CD4-positive, alpha-beta T cell (primary cell): ENCODE measurements around the gene PPP4R3A. TPM values are rescaled to one million over a fixed set of nuclear protein-coding genes. Genes with fewer than 3 reads are reported as not detected.

Source experiments
- ATAC-seq: fragments of 200-7000 bp; cut with Tn5 transposase; one replicate; pipeline ENCODE4 v1.10.0; 2022; ENCODE audit warnings: mild to moderate bottlenecking; ENCODE audit not compliant: poor library complexity
- CTCF ChIA-PET: fragments of 350-600 bp; sonication (Branson Sonifier 250); formaldehyde crosslinking; loops from one replicate; lab custom pipeline; 2021; ENCODE audit warnings: antibody characterized with exemption, inconsistent platforms; lab: Charles Lee
- POLR2A ChIA-PET: fragments of 350-600 bp; sonication (Branson Sonifier 250); formaldehyde crosslinking; loops from one replicate; lab custom pipeline; 2021; ENCODE audit warnings: antibody characterized with exemption, inconsistent platforms; lab: Charles Lee
- DNase-seq, 14 experiments: peaks; one replicate each; pipeline ENCODE4 v3.0.0-alpha.2; 2013 to 2020; ENCODE audit warnings: mixed read lengths in 2 of 14
- H3K27ac ChIP-seq, 2 donors: one replicate each; pipeline versions ENCODE4 v1.5.1 to v1.7.0; 2013; ENCODE audit warnings: low read length in 2 of 2, low read depth in 1 of 2, mild to moderate bottlenecking in 1 of 2
- H3K27me3 ChIP-seq, 2 experiments: 1 replicate in 1 of 2; 2 replicates in 1 of 2; pipeline versions ENCODE4 v1.6.1 to v1.7.0; 2013; ENCODE audit warnings: low read length in 2 of 2, control low read depth in 1 of 2, mild to moderate bottlenecking in 1 of 2, moderate library complexity in 1 of 2; ENCODE audit not compliant: insufficient read depth in 2 of 2, control insufficient read depth in 1 of 2
- H3K36me3 ChIP-seq: one replicate; pipeline ENCODE4 v1.6.1; 2013; ENCODE audit warnings: low read length, control low read depth; ENCODE audit not compliant: insufficient read depth
- H3K4me1 ChIP-seq: one replicate; pipeline ENCODE4 v1.6.1; 2013; ENCODE audit warnings: low read length, control low read depth; ENCODE audit not compliant: insufficient read depth
- H3K4me3 ChIP-seq: one replicate; pipeline ENCODE4 v1.5.1; 2013; ENCODE audit warnings: mild to moderate bottlenecking, low read length, moderate library complexity
- H3K9me3 ChIP-seq, 2 experiments: 1 replicate in 1 of 2; 2 replicates in 1 of 2; pipeline versions ENCODE4 v1.6.1 to v1.7.0; 2013; ENCODE audit warnings: low read length in 2 of 2, mild to moderate bottlenecking in 2 of 2, control low read depth in 1 of 2, moderate library complexity in 1 of 2; ENCODE audit not compliant: control insufficient read depth in 1 of 2, insufficient read depth in 1 of 2
- H3K27ac Mint-ChIP-seq: one replicate; pipeline ENCODE4 v1.8.0; 2020; ENCODE audit warnings: mixed read lengths
- H3K27me3 Mint-ChIP-seq: one replicate; pipeline ENCODE4 v1.8.0; 2021; ENCODE audit warnings: mixed read lengths
- H3K36me3 Mint-ChIP-seq: one replicate; pipeline ENCODE4 v1.8.0; 2021; ENCODE audit warnings: low read depth, mixed read lengths
- H3K4me1 Mint-ChIP-seq: one replicate; pipeline ENCODE4 v1.8.0; 2021; ENCODE audit warnings: low read depth, mixed read lengths
- H3K4me3 Mint-ChIP-seq: one replicate; pipeline ENCODE4 v1.8.0; 2020; ENCODE audit warnings: mild to moderate bottlenecking, mixed read lengths
- H3K9me3 Mint-ChIP-seq: one replicate; pipeline ENCODE4 v1.8.0; 2020; ENCODE audit warnings: mixed read lengths
- CTCF ChIP-seq: fragments of 200-600 bp; IDR thresholded peaks from one replicate; pipeline ENCODE4 v1.8.0; 2022; ENCODE audit warnings: antibody characterized with exemption, mild to moderate bottlenecking
- intact Hi-C, 2 experiments: fragments of 100-400 bp; cut with DNase I in 1 of 2; cut with micrococcal nuclease in 1 of 2; formaldehyde crosslinking; loops; one replicate each; pipeline versions ENCODE4 v1.15.1 to v1.9.0; 2023 to 2025; cut with DNase I, micrococcal nuclease
- total RNA-seq, 174 experiments: library from RNA in 2 of 174; stranded (reverse) in 2 of 174; gene quantifications; one replicate each; pipeline ENCODE4 v1.2.3 and lab custom pipeline; 2021 to 2026

Gene PPP4R3A
- total RNA-seq, 2 experiments from 2014 or later, result 189 to 205 TPM

GRCh38 chr14:91417983-91418386, 92.1 kb downstream of the PPP4R3A start:
- H3K27ac Mint-ChIP-seq, result peak overlapping the region; percentile 86
- Histone ChIP-seq H3K4me3 (peak overlapping the region; percentile 56), H3K9me3 (no peaks in the 10 kb centered on the region), H3K27ac (peak overlapping the region; percentile 52 to 78), H3K27me3 (no peaks in the 10 kb centered on the region), H3K36me3 (peaks cover 22% of the 10 kb centered on the region), H3K4me1 (peaks cover 40% of the 10 kb centered on the region)
- peak overlapping the region; percentile 86 for H3K4me3 Mint-ChIP-seq
- TF ChIP-seq CTCF, result no peak
- ATAC-seq, result peak; percentile 33
- ChIA-PET CTCF (interaction anchor here (0.8 to 6.4 kb wide), 18 partner anchors 9 to 108 kb away, joined by 3 to 62 read pairs (median 4); no protein-coding TSS in a partner anchor), POLR2A (interaction anchor here (0.5 to 12.0 kb wide), 27 partner anchors 9 to 623 kb away, joined by 3 to 294 read pairs (median 6); partner anchors contain the start of gene RPS6KA5)
- peaks cover 37% of the 10 kb centered on the region for H3K36me3 Mint-ChIP-seq
- no peaks in the 10 kb centered on the region for H3K9me3 Mint-ChIP-seq
- no peaks in the 10 kb centered on the region for H3K27me3 Mint-ChIP-seq
- peaks cover 51% of the 10 kb centered on the region for H3K4me1 Mint-ChIP-seq
- intact Hi-C loops, result loop anchor here (1.0 to 5.0 kb wide), 6 partner anchors 63 to 454 kb away; partner anchors contain the start of gene GPR68 (in 1 of the 2)
- DNase-seq, result peak; percentile 41 to 93 (median 62)

GRCh38 chr14:91417120-91417982, 92.8 kb downstream of the PPP4R3A start, which contains the start of gene CCDC88C:
TSS of gene CCDC88C (minus strand) at chr14:91417820. CDS start at chr14:91417690, 130 bp downstream.
- Histone ChIP-seq H3K9me3 (no peaks in the 10 kb centered on the region), H3K4me3 (peak within 1 kb of the TSS; percentile 91), H3K27ac (peak within 1 kb of the TSS; percentile 80 to 96), H3K27me3 (no peaks in the 10 kb centered on the region), H3K4me1 (peaks cover 47% of the 10 kb centered on the region), H3K36me3 (peaks cover 22% of the 10 kb centered on the region)
- peak; percentile 36 for ATAC-seq
- ChIA-PET CTCF (interaction anchor here (0.9 to 6.4 kb wide), 15 partner anchors 8 to 107 kb away, joined by 3 to 62 read pairs (median 4); no protein-coding TSS in a partner anchor), POLR2A (interaction anchor here (1.0 to 12.0 kb wide), 21 partner anchors 9 to 623 kb away, joined by 3 to 294 read pairs (median 7); partner anchors contain the start of gene RPS6KA5)
- Mint-ChIP-seq H3K9me3 (no peaks in the 10 kb centered on the region), H3K4me3 (peak within 1 kb of the TSS; percentile 99), H3K36me3 (peaks cover 42% of the 10 kb centered on the region), H3K27me3 (no peaks in the 10 kb centered on the region), H3K4me1 (peaks cover 58% of the 10 kb centered on the region), H3K27ac (peak within 1 kb of the TSS; percentile 98)
- no peak for TF ChIP-seq CTCF
- intact Hi-C loops, result loop anchor here (5.0 kb wide), 3 partner anchors 170 to 455 kb away; partner anchors contain the start of gene GPR68 (in 1 of the 2)
- peak; percentile 54 to 91 (median 73) for DNase-seq

GRCh38 chr14:91416744-91417119, 93.4 kb downstream of the PPP4R3A start:
- peaks cover 61% of the 10 kb centered on the region for H3K4me1 Mint-ChIP-seq
- ChIA-PET POLR2A (interaction anchor here (0.8 to 12.0 kb wide), 24 partner anchors 8 to 658 kb away, joined by 3 to 294 read pairs (median 8); partner anchors contain the start of genes GPR68, PPP4R3A and RPS6KA5), CTCF (interaction anchor here (0.9 to 6.4 kb wide), 7 partner anchors 17 to 101 kb away, joined by 3 to 62 read pairs (median 23); no protein-coding TSS in a partner anchor)
- Histone ChIP-seq H3K4me1 (peaks cover 52% of the 10 kb centered on the region), H3K27me3 (no peaks in the 10 kb centered on the region), H3K36me3 (peaks cover 22% of the 10 kb centered on the region), H3K4me3 (peak overlapping the region; percentile 91), H3K9me3 (no peaks in the 10 kb centered on the region), H3K27ac (peak overlapping the region; percentile 80 to 96)
- DNase-seq (peak in 4 of 14 experiments; percentile 41 to 55 (median 54)), ATAC-seq (no peak)
- peaks cover 42% of the 10 kb centered on the region for H3K36me3 Mint-ChIP-seq
- H3K9me3 Mint-ChIP-seq, result no peaks in the 10 kb centered on the region
- intact Hi-C loops, result loop anchor here (1.0 to 5.0 kb wide), 6 partner anchors 11 to 456 kb away; partner anchors contain the start of gene GPR68 (in 1 of the 2)
- peak overlapping the region; percentile 99 for H3K4me3 Mint-ChIP-seq
- H3K27ac Mint-ChIP-seq, result peak overlapping the region; percentile 98
- no peaks in the 10 kb centered on the region for H3K27me3 Mint-ChIP-seq
- no peak for TF ChIP-seq CTCF
